NCI-H510A (cell line): ENCODE data around the gene CCDC34.
"Not testable (repeated sequence)": the region's sequence is repeated elsewhere in the genome, so short reads cannot be mapped to it uniquely, and the experiment has no call there.

ENCODE experiments used
- DNase-seq: peaks from one replicate; lab custom pipeline; 2025; lab: John Stamatoyannopoulos, UW

The CCDC34 gene

DNA sequence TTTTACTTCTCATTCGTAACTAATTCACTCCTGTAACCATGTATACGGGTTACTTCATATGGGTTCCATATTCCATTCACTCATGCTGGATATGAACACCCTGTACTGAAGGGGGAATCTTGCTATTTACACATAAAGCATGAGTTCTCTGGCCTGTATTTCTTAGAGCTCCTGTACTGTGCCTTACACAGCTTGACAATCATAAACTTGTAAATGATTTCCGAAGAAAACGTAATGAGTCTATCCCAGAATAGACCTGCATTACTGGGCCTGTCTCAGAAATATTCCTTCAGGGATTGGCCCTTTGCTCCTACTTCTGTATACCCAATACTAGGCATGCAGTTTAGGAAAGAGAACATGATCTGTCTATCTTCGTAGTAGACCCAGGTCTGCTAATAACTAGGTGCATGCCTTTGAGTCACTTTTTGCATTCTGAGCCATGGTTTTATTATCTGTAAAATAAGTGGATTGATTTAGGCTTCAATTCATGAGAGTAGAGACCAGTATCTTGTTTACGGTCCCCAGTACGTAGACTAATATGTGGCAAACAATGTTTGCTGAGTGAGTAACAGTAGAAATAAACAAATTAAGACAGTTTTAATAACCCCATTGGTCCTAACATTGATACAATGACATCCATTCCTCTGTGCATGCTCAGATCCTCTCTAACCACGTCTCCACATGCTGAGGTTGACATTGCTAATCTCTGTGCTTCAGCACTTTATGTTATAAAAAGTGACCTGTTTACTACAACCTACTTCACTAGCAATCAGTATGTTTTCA lies 1.2 kb downstream of the CCDC34 start:
- no peak for DNase-seq

DNA sequence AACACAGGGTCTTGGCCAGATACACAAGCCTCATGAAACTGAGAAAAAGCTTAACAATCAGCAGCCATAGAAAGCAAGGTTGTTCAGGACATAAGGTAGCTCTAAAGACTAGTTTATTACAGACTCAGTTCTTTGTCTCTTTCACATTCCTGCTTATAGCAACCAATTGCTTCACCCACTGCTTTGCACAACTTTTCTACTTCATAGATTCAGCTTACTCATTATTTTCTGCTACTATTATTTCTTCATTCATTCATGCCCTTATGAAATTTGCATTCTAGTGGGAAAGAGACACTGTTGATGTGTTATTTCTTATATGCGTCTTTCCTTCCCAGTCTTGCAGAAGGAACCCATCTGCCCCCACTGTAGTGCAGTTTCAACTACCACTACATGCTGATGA lies 4.7 kb downstream of the CCDC34 start:
- DNase-seq, result no peak

DNA sequence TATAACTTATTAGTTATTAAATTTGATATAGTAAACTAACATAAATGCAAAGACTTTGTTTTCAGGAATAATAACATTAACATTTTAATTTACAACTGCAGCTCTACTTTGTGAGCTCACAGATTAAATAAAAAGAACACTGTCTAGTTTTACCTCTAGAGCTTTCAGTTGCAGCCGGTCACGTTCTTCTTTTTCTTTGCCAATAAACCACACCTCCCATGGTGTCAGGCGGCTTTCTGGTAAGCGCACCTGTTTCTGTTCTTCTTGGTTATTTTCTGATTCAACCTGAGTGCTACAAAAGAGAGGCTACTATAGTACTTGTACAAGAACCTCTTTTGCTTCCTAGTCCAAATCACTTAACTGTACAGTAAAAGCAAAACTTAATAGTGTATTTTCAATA lies 5.8 kb downstream of the CCDC34 start:
- DNase-seq, result no peak

DNA sequence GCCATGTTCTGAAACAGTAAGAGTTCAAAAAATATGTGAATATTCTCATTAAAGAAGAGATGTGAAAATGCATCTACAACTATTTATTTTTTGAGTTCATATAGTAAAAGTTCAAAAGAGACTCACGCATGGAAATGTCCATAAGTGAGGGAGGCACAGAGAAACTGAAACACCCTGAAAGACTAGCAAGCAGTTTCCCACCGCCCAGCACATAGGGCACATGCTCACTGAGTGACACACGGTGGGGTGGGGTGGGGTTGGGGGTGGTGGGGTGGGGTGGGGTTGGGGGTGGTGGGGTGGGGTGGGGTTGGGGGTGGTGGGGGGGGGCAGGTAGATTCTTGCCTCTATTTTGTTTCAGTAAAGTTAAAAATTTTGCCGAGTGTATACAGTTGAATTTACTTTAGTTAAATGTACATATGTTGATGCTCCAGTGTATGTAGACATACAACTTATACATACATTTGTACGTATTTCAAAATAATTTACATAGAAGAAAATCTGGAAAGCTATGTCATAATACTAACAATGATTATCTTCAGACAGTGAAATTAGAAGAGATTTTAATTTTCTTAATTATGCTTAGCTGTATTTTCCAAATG lies 6.3 kb downstream of the CCDC34 start:
- DNase-seq, result no peak

DNA sequence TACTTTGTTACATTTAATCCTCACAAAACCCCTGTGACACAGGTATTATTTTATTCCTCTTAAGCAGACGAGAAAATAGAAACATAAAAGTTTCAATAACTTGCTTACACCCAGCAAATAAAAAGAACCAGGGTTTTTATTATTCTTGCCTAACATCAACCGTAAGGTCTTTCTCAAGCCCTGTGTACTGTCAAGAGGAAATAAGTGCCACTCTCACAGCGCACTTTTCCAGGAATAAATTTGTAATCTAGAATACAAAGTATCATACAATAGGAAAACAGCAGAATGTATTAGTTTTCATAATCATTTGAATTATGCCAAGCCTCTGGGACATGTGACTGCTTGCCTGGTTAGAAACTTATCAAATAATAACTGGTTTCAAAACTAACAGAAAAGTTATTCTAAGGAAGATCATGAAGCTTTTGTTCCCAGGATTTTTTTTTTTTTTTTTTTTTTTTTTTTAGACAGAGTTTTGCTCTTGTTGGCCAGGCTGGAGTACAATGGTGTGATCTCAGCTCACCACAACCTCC lies 7.4 kb downstream of the CCDC34 start:
- DNase-seq, result no peak

DNA sequence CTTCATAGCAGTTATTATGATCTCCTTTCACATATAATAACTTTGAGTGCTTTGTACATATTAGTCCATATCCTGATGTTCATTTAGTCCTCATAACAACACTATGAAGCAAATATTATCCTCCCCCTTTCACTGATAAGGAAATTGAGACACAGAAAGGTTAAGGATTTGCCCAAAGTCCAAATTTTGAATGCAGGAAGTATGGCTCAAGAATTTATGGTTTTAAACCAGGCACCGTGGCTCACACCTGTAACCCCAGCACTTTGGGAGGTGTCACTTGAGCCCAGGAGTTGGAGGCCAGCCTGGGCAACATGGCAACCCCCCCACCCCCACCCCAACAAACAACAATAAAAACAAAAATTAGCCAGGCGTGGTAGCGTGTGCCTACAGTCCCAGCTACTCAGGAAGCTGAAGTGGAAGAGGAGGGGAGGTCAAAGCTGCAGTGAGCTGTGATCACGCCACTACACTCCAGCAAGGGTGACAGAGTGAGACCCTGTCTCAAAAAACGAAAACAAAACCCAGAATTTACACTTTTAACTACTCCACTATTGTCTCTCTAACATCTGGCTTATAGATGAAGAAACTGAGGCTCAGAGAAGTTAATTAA lies 8.6 kb downstream of the CCDC34 start:
- no peak for DNase-seq

DNA sequence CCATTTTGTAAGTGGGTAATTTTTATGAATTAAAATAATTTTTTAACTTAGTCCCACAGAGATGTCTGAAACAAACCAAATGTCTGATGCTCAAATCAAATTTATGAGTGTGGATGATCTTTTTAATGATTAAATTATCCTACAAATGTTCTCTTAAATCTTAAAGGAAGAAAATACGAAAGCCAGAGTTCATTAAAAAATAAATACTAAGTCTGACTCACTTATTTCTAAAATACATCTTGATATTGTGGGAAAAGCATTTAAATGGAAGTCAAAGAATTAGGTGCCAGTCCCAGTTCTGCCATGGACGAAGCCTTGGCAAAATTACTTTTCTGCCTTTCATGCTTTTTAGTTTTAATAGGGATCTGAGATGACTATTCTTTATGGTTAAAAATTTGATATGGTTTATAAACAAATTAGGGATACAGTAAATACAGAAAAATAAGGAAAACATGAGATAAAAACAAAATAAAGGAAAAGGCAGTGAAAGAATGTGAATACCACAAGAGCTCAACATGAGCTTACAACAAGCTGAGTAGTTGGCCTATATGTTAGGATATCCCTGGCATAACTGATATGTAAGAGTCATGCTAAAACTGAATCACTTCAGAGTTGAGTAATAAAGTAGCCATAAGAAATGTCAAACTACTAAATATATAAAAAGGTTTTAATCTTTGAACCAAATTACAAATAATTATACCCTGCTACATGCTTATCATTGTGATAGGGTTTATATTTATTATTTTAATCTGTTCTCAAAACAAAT lies 9.2 kb downstream of the CCDC34 start:
- no peak for DNase-seq

DNA sequence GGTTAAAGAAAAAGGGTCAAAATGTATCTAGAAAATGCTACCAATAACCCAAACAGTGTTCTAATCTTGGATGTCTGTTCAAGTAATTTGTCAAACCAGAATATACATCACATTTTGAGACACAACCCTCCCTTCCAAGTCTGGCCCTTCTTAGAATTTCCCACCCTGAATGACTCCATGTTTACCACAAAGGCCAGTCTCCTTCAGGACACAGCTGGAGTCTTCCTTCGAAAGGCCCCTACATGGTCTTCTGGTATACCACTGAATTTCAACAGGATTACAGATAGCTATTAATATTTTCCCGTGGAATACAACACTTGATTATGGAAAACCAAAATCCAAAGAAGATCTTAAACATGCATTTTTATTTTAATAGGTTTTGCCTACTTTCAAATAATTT lies 10.2 kb downstream of the CCDC34 start:
- no peak for DNase-seq

DNA sequence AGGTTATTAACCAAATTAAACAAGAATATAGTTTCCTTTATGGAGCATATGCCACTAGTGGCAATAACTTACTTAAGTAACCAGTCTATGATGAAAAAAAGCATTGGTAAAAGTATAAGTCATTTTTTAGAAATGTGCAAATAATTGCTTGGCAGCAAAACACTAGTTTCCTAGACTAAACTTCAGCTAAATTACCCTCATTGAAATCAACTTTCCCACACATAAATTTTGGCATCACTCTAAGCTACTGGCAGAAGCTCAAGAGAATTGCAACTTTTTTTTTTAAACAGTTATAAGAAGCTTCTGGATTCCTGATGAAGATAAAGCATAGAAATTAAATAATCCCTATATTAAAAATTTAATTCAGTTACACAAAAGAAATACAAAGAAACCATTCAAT lies 12.5 kb downstream of the CCDC34 start:
- DNase-seq, result no peak

DNA sequence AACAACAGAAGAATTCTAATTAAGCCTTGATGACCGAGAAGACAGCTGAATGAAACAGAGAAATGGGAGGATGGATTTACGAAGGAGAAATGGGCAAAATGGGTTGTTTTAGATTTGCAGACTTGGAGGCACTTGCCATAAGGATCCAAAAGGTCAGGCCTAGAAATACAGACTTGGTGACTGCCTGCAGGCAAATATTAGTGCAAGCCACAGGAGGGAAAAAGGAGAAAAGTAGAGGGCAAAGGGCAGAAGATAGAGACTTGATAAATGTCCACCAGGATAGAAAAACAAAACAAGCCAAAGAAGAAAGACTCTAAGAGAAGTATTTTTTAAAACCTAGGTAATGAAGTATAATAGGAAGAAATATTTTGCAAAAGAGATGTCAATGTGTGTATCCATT lies 13.1 kb downstream of the CCDC34 start:
- DNase-seq, result no peak

DNA sequence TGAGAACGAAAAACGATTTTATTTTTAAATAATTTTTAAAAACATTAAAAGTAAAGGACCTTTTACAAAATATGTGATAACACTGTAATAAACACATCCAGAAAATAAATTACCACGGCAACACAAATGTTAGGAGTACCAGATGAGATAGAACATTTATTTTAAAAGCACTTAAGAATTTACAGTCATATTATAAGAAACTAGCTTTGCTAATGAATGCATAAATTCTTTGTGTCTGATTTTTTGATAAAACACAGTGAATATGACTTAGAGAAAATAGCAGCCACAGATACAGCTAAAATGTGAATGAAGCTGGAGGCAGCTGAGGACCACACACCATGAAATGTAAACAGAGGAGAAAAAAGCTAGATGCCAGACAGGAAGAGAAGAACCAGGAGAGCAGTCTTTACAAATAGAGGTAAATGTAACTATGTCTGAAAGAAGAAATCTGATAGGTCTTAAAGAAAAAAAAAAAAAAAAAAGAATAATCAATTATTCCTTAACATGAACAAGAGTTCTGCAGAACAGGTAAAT lies 14.6 kb downstream of the CCDC34 start:
- no peak for DNase-seq

DNA sequence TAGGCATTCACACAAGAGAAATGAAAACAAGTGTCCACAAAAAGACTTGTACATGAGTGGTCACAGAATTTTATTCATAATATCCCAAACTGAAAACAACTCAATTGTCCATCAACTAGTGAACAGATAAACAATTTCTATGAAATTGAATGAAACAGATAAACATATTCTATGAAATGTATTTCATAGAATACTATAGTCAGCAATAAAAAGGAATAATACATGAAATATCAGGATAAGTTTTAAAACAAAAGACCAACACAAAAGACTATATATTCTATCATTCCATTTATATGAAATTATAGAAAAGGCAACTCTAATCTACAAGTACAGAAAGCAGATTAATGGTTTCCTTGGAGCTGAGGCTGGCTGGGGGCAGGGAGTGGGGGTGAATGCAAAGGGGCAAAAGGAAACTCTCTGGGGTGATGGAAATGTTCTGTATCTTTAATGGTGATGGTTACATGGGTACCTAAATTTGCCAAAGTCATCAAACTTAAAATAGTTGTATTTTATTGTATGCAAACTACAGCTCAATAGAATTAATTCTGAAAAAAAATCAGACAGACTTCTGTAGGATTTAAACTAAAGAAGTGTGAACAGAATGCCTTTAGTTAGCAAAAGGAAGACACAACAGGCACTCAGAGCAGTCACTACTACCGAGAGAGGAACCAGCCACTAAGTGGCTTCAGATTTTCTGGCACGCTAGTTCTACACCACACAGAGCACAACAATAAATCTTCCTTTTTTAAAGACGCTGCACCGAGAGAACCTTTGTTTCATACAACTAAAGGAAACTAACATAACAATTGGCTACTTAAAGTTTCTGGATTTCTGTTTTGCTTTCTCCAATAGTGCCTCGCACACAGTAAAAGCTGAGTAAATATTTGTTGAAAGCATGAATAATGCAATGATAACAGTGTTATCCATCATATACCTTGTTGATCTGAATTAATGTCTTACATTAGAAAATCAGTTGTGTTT lies 15.4 kb downstream of the CCDC34 start:
- DNase-seq, result no peak

DNA sequence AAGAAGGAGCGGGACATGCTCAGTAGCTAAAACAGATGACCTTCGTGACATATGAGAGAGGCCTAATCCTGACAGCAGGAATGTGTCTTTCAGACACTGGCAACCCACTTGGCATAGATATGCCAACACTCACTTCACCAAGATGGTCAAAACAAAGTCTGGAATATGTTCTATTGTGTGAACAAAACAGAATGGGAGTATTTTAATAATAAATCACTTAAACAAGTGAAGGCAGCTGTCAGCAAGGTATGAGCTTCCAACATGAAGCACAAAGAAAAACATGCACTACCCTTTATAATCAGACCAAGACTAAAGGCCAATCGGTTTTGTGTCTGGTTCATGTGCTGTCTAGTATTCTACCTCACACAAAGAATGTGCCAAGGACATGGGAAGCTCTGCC lies 23.1 kb downstream of the CCDC34 start:
- no peak for DNase-seq

DNA sequence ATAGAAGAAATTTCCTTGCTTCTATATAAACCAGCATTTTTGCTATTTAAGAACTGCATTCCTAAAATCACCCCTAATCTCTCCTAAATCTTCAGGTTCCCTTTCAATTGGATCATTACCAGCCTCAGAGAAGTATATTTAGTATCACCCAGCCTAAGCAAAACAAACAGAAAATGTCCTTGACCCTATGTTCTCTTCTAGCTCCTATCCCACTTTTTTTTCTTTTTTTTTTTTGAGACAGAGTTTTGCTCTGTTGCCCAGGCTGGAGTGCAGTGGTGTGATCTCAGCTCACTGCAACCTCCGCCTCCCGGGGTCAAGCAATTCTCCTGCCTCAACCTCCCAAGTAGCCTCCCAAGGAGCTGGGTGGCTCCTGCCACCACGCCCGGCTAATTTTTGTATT lies 28.3 kb downstream of the CCDC34 start:
- DNase-seq, result not testable (repeated sequence)

DNA sequence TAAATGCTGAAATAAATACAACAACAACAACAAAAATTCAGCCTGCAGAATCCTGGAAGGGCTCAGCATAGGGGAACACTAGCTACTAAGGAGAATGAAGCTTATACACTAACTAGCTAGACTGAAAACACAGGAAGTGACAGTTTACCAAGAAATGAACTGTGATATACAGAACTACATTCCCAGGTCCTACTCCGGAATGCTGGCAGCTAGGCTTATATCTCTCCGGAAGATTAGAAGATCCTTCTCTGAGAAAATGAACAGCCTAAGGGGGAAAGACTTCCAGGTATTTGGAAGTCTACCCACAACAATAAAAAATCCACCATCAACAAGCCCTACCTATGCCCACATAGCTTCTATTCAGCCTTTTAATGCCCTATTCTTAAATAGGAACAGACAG lies 31.0 kb downstream of the CCDC34 start:
- DNase-seq, result no peak

DNA sequence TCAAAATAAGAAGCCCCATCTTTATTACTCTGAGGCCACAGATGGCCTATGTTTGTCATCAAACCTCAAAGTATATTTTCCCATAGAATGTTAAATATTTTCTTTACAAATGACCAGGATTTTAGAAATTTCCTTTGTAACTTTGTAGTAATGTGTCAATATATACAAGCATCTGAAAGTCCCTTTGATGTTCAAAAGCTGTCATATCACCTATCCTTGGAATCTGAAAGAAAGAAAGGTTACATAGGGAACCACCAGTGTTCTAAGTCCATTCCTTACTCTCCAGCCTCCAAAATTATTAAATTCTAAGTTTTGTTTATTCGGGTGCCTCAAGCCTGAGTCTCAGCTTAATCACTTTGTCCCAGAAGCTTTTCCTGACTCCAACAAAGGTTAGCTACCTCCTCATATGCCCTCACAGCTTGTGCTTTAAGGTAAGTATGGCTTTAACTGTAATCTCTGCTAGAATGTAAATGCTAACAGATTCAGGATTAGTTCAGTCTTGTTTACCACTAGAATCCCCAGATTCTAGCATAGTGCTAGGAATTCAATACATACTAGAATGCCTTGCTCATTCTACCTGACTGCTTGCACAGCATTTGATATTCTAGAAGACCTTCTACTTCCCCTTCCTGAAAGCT lies 32.3 kb downstream of the CCDC34 start:
- DNase-seq, result no peak

DNA sequence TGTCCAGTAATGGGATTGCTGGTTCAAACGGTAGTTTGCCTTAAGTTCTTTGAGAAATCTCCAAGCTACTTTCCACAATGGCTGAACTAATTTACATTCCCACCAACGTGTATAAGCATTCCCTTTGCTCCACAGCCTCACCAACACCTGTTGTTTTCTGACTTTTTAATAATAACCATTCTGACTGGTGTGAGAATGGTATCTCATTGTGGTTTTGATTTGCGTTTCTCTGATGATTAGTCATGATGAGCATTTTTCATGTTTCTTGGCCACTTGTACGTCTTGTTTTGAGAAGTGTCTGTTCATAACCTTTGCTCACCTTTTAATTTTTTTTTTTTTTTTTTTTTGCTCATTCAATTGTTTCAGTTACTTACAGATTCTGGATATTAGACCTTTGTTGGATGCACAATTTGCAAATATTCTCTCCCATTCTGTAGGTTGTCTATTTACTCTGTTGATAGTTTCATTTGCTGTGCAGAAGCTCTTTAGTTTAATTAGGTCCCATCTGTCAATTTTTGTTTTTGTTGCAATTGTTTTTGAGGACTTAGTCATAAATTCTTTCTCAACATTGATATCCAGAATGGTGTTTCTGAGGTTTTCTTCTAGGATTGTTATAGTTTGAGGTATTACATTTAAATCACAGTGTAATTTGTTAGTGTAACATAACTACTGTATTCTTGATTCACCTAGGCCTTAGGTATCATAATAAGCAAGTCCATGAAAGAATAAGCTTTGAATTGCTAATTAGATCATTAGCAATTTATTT lies 33.0 kb downstream of the CCDC34 start:
- DNase-seq, result no peak

DNA sequence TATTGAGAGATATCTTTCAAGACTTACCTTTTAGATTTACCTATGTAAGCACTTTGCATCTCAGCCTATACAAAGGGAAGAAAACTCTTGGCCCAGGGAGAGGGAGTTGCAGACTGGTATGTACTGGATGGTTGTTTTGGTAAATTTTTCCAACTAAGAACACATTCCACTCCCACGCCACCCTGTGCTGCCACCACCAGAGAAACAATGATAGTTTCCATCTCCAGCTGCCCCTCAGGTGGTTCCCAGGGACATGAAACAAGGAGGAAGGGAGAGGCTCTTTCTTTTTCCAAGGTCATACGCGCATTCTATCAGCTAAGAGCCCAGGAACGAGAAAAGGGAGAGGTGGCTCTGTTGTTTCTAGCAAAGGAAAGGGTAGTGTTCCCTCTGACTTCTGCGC lies 34.4 kb downstream of the CCDC34 start:
- DNase-seq, result no peak

DNA sequence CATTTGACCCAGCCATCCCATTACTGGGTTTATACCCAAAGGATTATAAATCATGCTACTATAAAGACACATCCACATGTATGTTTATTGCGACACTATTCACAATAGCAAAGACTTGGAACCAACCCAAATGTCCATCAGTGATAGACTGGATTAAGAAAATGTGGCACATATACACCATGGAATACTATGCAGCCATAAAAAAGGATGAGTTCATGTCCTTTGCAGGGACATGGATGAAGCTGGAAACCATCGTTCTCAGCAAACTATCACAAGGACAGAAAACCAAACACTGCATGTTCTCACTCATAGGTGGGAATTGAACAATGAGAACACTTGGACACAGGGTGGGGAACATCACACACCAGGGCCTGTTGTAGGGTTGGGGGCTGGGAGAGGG lies 36.0 kb downstream of the CCDC34 start:
- not testable (repeated sequence) for DNase-seq

DNA sequence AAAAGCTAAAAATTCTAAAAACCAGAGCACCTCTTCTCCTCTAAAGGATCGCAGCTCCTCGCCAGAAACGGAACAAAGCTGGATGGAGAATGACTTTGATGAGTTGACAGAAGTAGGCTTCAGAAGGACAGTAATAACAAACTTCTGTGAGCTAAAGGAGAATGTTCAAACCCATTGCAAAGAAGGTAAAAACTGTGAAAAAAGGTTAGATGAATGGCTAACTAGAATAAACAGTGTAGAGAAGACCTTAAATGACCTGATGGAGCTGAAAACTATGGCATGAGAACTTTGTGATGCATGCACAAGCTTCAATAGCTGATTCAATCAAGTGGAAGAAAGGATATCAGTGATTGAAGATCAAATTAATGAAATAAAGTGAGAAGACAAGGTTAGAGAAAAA lies 40.8 kb downstream of the CCDC34 start:
- DNase-seq, result not testable (repeated sequence)
